HFFc6 (cell line): ENCODE results near the gene CISD3. TPM values are rescaled to one million over a fixed set of nuclear protein-coding genes. Genes with fewer than 3 reads are reported as not detected.

ENCODE experiments used
- DNase-seq: peaks from one replicate; pipeline ENCODE4 v3.0.0-alpha.2; 2018
- H3K27ac Mint-ChIP-seq: 2 replicates; pipeline ENCODE4 v1.8.0; 2020; ENCODE audit warnings: mild to moderate bottlenecking, mixed read lengths
- H3K27me3 Mint-ChIP-seq: 2 replicates; pipeline ENCODE4 v1.8.0; 2021; ENCODE audit warnings: mild to moderate bottlenecking, moderate library complexity, mixed read lengths; ENCODE audit not compliant: insufficient read depth
- H3K36me3 Mint-ChIP-seq: 2 replicates; pipeline ENCODE4 v1.8.0; 2021; ENCODE audit warnings: low read depth, mixed read lengths
- H3K4me1 Mint-ChIP-seq: 2 replicates; pipeline ENCODE4 v1.8.0; 2020; ENCODE audit warnings: low read depth, mixed read lengths
- H3K4me3 Mint-ChIP-seq: 2 replicates; pipeline ENCODE4 v1.8.0; 2020; ENCODE audit warnings: mild to moderate bottlenecking, moderate library complexity, mixed read lengths
- H3K9me3 Mint-ChIP-seq: 2 replicates; pipeline ENCODE4 v1.8.0; 2020; ENCODE audit warnings: mild to moderate bottlenecking, mixed read lengths
- long read RNA-seq: library from polyadenylated mRNA; unstranded; transcript quantifications from one replicate; pipeline ENCODE4 v2.0.0, GENCODE V29; 2019
- total RNA-seq, 6 experiments: library from RNA; stranded (reverse); fragmentation: NEBNext Ultra II Directional; extraction: Animal tissue kit (Norgen Biotek cat#: 25700); gene quantifications; 2 replicates in 1 of 6; 3 replicates in 5 of 6; pipeline ENCODE4 v1.2.3, GENCODE V29; 2021
- TF ChIP-seq, protein P1 (sequence below): fragments of 200-600 bp; sonication (generic); IDR thresholded peaks from 2 replicates; pipeline ENCODE4 v1.5.0; 2021; ENCODE audit warnings: antibody characterized with exemption, mild to moderate bottlenecking

CISD3 gene, protein sequence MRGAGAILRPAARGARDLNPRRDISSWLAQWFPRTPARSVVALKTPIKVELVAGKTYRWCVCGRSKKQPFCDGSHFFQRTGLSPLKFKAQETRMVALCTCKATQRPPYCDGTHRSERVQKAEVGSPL
- total RNA-seq, result 10 to 100 TPM; 35.0 to 38.7 (median 36.6) TPM
- long read RNA-seq, transcript CISD3-206 (3 exons, 2,326 nt), result minor isoform, 6 of 42 reads
- long read RNA-seq, transcript CISD3-204 (4 exons, 2,074 nt), result major isoform, 35 of 42 reads
- long read RNA-seq, partial matches to known transcripts, result 0 of 42 reads
- long read RNA-seq, other reads (novel, unspliced or antisense), result 1 of 42 reads

DNA sequence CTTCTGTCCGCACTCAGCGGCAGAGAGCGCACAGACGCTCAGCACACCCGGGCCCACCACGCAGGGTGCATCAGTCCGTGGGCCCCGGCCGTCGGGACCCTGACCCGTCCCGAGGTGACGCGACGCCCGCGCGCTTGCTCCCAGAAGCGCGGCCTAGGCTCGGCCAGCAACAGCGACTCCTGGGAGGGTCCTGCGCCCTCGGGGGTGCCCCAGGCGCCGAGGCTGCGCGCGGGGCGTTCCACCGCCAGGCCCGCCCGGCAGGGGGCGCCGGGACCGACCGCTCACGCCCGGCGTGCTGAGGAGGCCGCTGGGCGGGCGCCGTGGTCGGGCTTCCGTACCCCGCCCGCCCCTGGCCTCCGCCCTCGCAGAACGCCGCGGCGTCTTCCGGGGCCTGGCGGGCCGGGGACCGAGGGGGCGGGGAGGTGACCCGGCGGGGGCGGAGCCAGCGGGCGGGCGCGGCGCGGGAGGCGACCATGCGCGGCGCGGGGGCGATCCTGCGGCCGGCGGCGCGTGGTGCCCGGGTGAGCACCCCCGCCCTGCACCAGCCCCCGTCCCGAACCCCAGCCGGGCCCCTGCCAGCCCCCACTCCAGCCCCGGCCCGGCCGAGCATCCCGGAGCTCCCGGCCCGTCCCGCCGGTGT, at the start of gene CISD3:
Gene CISD3, plus strand, starts transcription at position 456 of the 640 bp plus-strand sequence. Its CDS starts 18 bp downstream, at position 474.
- TF ChIP-seq, protein P1, sequence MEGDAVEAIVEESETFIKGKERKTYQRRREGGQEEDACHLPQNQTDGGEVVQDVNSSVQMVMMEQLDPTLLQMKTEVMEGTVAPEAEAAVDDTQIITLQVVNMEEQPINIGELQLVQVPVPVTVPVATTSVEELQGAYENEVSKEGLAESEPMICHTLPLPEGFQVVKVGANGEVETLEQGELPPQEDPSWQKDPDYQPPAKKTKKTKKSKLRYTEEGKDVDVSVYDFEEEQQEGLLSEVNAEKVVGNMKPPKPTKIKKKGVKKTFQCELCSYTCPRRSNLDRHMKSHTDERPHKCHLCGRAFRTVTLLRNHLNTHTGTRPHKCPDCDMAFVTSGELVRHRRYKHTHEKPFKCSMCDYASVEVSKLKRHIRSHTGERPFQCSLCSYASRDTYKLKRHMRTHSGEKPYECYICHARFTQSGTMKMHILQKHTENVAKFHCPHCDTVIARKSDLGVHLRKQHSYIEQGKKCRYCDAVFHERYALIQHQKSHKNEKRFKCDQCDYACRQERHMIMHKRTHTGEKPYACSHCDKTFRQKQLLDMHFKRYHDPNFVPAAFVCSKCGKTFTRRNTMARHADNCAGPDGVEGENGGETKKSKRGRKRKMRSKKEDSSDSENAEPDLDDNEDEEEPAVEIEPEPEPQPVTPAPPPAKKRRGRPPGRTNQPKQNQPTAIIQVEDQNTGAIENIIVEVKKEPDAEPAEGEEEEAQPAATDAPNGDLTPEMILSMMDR, result peak; percentile 84
- H3K27ac Mint-ChIP-seq, result peak within 1 kb of the TSS; percentile 87
- peak; percentile 49 for DNase-seq
- peaks cover 5% of the 10 kb centered on the region for H3K27me3 Mint-ChIP-seq
- H3K4me3 Mint-ChIP-seq, result peak within 1 kb of the TSS; percentile 96
- H3K9me3 Mint-ChIP-seq, result no peaks in the 10 kb centered on the region
- peaks cover 7% of the 10 kb centered on the region; the same call in 1 of the 2 replicates for H3K36me3 Mint-ChIP-seq
- peaks cover 45% of the 10 kb centered on the region for H3K4me1 Mint-ChIP-seq

DNA sequence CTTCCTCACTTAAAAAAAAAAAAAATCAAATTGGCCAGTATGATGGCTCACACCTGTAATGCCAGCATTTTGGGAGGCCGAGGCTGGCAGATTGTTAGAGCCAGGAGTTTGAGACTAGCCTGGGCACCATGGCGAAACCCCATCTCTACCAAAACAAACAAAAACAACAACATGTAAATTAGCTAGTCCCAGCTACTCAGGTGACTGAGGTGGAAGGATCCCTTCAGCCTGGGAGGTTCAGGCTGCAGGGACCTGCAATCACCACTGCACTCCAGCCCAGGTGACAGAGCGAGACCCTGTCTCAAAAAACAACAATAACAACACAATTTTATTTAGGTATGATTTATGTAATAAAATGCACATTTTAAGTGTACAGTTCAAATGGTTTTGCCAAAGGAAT, 49.0 kb upstream of the CISD3 start:
- no peak for DNase-seq
- H3K9me3 Mint-ChIP-seq, result no peaks in the 10 kb centered on the region

DNA sequence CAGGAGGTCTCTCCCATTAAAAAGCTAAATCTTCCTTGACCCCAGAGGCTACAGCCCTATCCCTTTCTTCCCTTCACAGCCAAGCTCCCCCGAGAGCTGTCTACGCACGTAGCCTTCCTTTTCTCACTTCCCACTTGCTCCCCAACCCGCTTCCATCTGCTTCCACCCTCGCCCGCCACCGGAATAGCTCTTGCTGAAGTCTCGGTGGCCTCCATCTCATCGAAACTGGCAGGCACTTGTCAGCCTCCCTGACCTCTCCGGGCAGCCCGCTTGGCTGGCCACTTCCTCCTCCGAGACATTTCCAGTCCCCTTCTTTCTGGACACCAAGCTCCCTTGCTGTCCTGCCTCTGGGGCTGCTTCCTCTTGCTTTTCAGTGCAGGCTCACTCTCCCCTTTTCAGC, 44.6 kb upstream of the CISD3 start:
- Mint-ChIP-seq H3K27ac (no peak overlapping the region), H3K36me3 (no peaks in the 10 kb centered on the region), H3K27me3 (peaks cover 11% of the 10 kb centered on the region), H3K4me1 (peaks cover 14% of the 10 kb centered on the region), H3K4me3 (no peak overlapping the region), H3K9me3 (no peaks in the 10 kb centered on the region)
- TF ChIP-seq, protein P1, result no peak
- DNase-seq, result no peak

More for the DNA sequence above, 49.0 kb upstream of the CISD3 start:
- Mint-ChIP-seq H3K4me3 (no peak overlapping the region), H3K36me3 (no peaks in the 10 kb centered on the region), H3K27me3 (peaks cover 6% of the 10 kb centered on the region), H3K4me1 (peaks cover 16% of the 10 kb centered on the region), H3K27ac (no peak overlapping the region)
- TF ChIP-seq, protein P1, result no peak

DNA sequence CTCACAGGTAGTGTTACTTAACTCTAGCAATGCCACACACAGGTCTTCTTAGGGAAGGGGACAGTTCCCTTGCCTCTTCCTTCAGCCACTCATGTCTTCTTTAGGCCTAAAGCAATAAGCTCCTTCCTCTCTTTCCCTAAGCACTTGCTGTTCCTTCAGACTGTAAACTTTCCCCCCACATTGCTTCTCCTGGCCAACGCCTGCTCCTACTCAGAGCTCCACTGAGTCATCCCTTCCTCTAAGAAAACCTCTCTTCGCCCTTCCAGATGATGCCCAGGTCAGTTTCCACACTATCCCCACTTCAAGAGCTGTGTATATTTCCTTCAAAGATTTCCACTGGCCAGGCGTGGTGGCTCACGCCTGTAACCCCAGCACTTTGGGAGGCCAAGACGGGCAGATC, 42.9 kb upstream of the CISD3 start:
- no peaks in the 10 kb centered on the region for H3K36me3 Mint-ChIP-seq
- TF ChIP-seq, protein P1, result no peak
- peaks cover 14% of the 10 kb centered on the region for H3K4me1 Mint-ChIP-seq
- peak overlapping the region; percentile 34; the same call in 1 of the 2 replicates for H3K27ac Mint-ChIP-seq
- H3K4me3 Mint-ChIP-seq, result peak overlapping the region; percentile 27
- peaks cover 11% of the 10 kb centered on the region for H3K27me3 Mint-ChIP-seq
- peak; percentile 35 for DNase-seq
- no peaks in the 10 kb centered on the region for H3K9me3 Mint-ChIP-seq

DNA sequence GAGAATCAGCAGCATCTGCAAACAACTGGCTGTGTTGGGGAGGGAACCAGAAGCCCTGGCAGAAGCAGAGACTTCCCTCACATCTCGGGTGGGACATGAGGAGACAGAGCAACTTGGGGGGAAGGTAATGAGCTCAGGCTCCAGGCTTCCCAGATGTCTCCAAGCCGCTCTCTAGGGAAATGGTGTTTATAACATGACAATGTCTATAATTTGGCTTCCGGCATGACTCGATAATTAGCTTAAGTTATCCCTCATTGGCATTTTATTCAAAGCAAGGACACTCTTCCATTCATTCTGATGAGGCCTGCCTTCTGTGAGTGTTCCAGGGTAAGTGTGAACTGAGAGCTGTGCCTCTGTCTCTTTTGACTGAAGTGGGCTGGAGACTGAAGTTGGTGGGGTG, 39.8 kb upstream of the CISD3 start:
- no peaks in the 10 kb centered on the region for H3K36me3 Mint-ChIP-seq
- TF ChIP-seq, protein P1, result no peak
- no peaks in the 10 kb centered on the region for H3K9me3 Mint-ChIP-seq
- no peak for DNase-seq
- H3K4me3 Mint-ChIP-seq, result no peak overlapping the region
- H3K27me3 Mint-ChIP-seq, result peaks cover 8% of the 10 kb centered on the region
- peaks cover 25% of the 10 kb centered on the region for H3K4me1 Mint-ChIP-seq
- no peak overlapping the region for H3K27ac Mint-ChIP-seq
